K562 (cell line): ENCODE data around the gene BTNL8. TPM values are rescaled to one million over a fixed set of nuclear protein-coding genes. Genes with fewer than 3 reads are reported as not detected.

Experiments used
- GABPB2 ChIP-seq: fragments of 250-450 bp; sonication (Bioruptor Pico); conservative IDR thresholded peaks from 2 replicates; pipeline ENCODE4 v1.5.1; 2021; ENCODE audit warnings: mild to moderate bottlenecking
- HLTF ChIP-seq: fragments of 450-650 bp; IDR thresholded peaks from 2 replicates; pipeline ENCODE4 v1.6.1; 2016
- MAFK ChIP-seq: IDR thresholded peaks from 2 replicates; pipeline ENCODE4 v1.6.1; 2011; ENCODE audit warnings: low read length, improper control_type of control experiment
- MAZ ChIP-seq, 2 experiments: fragments of 450-650 bp in 1 of 2; sonication (generic) in 1 of 2; formaldehyde crosslinking; IDR thresholded peaks in 1 of 2; conservative IDR thresholded peaks in 1 of 2; 2 replicates each; pipeline versions ENCODE4 v1.4.0 to v1.5.0; 2020; ENCODE audit warnings: mild to moderate bottlenecking in 1 of 2, missing genetic modification reagents in 1 of 2
- NEUROD1 ChIP-seq: fragments of 150-350 bp; IDR thresholded peaks from 2 replicates; pipeline ENCODE4 v1.6.1; 2014; ENCODE audit warnings: borderline replicate concordance, low read length, low read depth; ENCODE audit not compliant: partially characterized antibody
- PHB2 ChIP-seq: fragments of 450-650 bp; IDR thresholded peaks from 2 replicates; pipeline ENCODE4 v1.6.1; 2017; ENCODE audit warnings: low read depth
- POLR2G ChIP-seq: fragments of 200-400 bp; formaldehyde crosslinking; IDR thresholded peaks from 2 replicates; pipeline ENCODE4 v1.6.1; 2017; ENCODE audit warnings: low read depth, mild to moderate bottlenecking, antibody characterized with exemption, low read length, moderate library complexity
- SIX5 ChIP-seq, 2 experiments: IDR thresholded peaks; 2 replicates each; pipeline ENCODE4 v1.6.1; 2011; ENCODE audit warnings: low read length in 2 of 2, borderline replicate concordance in 1 of 2, low read depth in 1 of 2, mild to moderate bottlenecking in 1 of 2, moderate library complexity in 1 of 2; ENCODE audit not compliant: insufficient read depth in 1 of 2
- SNRNP70 ChIP-seq: fragments of 200-400 bp; formaldehyde crosslinking; optimal IDR thresholded peaks from 2 replicates; pipeline ENCODE3; 2017; ENCODE audit warnings: low read depth, low read length
- ZBTB12 ChIP-seq: fragments of 250-450 bp; sonication (Bioruptor Pico); IDR thresholded peaks from 2 replicates; pipeline ENCODE4 v1.4.0; 2020
- ZKSCAN8 ChIP-seq: fragments of 200-800 bp; sonication (Bioruptor generic); IDR thresholded peaks from 2 replicates; pipeline ENCODE4 v1.6.1; 2016; ENCODE audit warnings: missing genetic modification characterization, missing compliant biosample characterization
- polyA plus RNA-seq, 8 experiments: library from polyadenylated mRNA; depleted of rRNA in 4 of 8; stranded (reverse) in 5 of 8; unstranded in 3 of 8; fragments of >200 nt; fragmentation: Nextera tagmentation in 2 of 8; fragmentation: Illumina TruSeq in 1 of 8; extraction: Ambion mirVana in 2 of 8; extraction: Trizol in 1 of 8; gene quantifications; 2 replicates each; pipeline versions ENCODE4 v1.2.1 to v1.2.3, GENCODE V29; 2011 to 2014; ENCODE audit warnings: inconsistent platforms in 1 of 8, missing spikeins in 1 of 8
- total RNA-seq, 7 experiments: library from RNA; depleted of rRNA in 6 of 7; stranded (reverse); fragments of >200 nt in 6 of 7; fragmentation: Illumina TruSeq in 2 of 7; extraction: Trizol in 2 of 7; gene quantifications; 2 replicates each; pipeline versions ENCODE4 v1.2.1 to v1.2.3, GENCODE V29; 2011 to 2021; ENCODE audit warnings: low replicate concordance in 1 of 7
- TF ChIP-seq, protein P1 (sequence below): sonication (generic); formaldehyde crosslinking; IDR thresholded peaks from 2 replicates; pipeline ENCODE4 v1.8.0; 2022; ENCODE audit warnings: mild to moderate bottlenecking, missing genetic modification reagents
- TF ChIP-seq, protein P2 (sequence below): fragments of 200-400 bp; formaldehyde crosslinking; IDR thresholded peaks from 2 replicates; pipeline ENCODE4 v1.6.1; 2017; ENCODE audit warnings: mild to moderate bottlenecking, low read depth, low read length, moderate library complexity
- TF ChIP-seq, protein P3 (sequence below): fragments of 450-650 bp; IDR thresholded peaks from 2 replicates; pipeline ENCODE4 v1.6.1; 2017; ENCODE audit warnings: antibody characterized with exemption, mild to moderate bottlenecking
- TF ChIP-seq, protein P4 (sequence below): fragments of 450-650 bp; IDR thresholded peaks from 2 replicates; pipeline ENCODE4 v1.6.1; 2016; ENCODE audit warnings: antibody characterized with exemption

Gene BTNL8
- total and polyA plus RNA-seq, 9 of the 15 experiments (the other 6 are each of a cell fraction or from before 2014, with no cell fraction given) = 0.04 to 0.18 (median 0.07) TPM; not detected in 6

DNA sequence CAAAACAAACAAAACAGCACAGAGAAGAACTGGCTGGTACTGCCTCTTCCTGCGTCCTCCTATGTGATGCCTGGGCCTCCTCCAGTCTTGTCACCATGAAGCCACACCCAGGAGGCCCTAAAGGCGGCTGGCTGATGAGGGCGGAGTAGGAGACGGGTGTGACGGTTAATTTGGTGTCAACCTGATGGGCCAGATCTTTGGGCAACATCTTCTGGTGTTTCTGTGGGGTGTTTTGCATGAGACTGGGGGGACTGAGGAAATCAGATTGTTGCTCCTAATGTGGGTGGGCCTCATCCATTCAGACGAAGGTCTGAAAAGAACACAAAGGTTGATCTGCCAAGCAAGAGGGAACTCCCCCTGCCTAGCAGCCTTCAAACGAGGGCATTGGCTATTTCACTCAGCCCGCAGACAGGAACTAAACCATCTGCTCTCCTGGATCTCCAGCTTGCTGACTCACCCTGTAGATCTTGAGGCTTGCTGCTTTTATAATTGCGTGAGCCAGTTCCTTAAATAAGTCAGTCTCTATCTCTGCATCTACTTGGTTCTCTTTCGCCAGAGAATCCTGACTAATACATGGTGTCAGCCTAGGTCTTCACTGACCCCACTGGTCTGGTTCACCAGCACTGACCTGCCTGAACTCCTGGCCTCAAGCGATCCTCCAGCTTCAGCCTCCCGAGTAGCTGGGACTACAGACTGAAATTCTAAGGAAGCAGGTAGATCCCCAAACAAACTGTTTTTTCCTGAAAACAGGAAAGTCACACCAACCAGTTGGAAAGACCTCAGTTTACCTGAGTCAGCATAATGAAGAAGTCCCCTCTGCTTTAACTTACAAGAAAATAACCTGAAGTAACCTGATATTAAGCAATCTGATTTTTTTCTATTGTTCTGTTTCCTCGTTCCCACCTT lies 25.1 kb upstream of the BTNL8 start (continued):
- TF ChIP-seq, protein P1, sequence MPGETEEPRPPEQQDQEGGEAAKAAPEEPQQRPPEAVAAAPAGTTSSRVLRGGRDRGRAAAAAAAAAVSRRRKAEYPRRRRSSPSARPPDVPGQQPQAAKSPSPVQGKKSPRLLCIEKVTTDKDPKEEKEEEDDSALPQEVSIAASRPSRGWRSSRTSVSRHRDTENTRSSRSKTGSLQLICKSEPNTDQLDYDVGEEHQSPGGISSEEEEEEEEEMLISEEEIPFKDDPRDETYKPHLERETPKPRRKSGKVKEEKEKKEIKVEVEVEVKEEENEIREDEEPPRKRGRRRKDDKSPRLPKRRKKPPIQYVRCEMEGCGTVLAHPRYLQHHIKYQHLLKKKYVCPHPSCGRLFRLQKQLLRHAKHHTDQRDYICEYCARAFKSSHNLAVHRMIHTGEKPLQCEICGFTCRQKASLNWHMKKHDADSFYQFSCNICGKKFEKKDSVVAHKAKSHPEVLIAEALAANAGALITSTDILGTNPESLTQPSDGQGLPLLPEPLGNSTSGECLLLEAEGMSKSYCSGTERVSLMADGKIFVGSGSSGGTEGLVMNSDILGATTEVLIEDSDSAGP (CRISPR knock-in tag) = no peak
- TF ChIP-seq, protein P2, sequence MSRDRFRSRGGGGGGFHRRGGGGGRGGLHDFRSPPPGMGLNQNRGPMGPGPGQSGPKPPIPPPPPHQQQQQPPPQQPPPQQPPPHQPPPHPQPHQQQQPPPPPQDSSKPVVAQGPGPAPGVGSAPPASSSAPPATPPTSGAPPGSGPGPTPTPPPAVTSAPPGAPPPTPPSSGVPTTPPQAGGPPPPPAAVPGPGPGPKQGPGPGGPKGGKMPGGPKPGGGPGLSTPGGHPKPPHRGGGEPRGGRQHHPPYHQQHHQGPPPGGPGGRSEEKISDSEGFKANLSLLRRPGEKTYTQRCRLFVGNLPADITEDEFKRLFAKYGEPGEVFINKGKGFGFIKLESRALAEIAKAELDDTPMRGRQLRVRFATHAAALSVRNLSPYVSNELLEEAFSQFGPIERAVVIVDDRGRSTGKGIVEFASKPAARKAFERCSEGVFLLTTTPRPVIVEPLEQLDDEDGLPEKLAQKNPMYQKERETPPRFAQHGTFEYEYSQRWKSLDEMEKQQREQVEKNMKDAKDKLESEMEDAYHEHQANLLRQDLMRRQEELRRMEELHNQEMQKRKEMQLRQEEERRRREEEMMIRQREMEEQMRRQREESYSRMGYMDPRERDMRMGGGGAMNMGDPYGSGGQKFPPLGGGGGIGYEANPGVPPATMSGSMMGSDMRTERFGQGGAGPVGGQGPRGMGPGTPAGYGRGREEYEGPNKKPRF = no peak
- TF ChIP-seq HLTF (no peak), ZBTB12 (no peak), MAZ (CRISPR knock-in tag; conservative IDR thresholded peaks at IDR 0.05 in 1 of 2, IDR thresholded peaks at IDR 0.05 in 1 of 2) (0 out of 4 replicates have a peak, but pooled peaks of 1 of the 2 experiments have one; percentile 53), MAFK (peak; percentile 98), PHB2 (no peak), NEUROD1 (no peak), SIX5 (IDR thresholded peaks at IDR 0.05; ENCODE audit: borderline replicate concordance in 1 of 2, insufficient read depth in 1 of 2, low read depth in 1 of 2, low read length in 2 of 2) (no peak), ZKSCAN8 (CRISPR knock-in tag) (no peak), SNRNP70 (no peak), POLR2G (no peak; the same call in 1 of the 2 replicates), GABPB2 (CRISPR knock-in tag) (no peak)
- TF ChIP-seq, protein P3, sequence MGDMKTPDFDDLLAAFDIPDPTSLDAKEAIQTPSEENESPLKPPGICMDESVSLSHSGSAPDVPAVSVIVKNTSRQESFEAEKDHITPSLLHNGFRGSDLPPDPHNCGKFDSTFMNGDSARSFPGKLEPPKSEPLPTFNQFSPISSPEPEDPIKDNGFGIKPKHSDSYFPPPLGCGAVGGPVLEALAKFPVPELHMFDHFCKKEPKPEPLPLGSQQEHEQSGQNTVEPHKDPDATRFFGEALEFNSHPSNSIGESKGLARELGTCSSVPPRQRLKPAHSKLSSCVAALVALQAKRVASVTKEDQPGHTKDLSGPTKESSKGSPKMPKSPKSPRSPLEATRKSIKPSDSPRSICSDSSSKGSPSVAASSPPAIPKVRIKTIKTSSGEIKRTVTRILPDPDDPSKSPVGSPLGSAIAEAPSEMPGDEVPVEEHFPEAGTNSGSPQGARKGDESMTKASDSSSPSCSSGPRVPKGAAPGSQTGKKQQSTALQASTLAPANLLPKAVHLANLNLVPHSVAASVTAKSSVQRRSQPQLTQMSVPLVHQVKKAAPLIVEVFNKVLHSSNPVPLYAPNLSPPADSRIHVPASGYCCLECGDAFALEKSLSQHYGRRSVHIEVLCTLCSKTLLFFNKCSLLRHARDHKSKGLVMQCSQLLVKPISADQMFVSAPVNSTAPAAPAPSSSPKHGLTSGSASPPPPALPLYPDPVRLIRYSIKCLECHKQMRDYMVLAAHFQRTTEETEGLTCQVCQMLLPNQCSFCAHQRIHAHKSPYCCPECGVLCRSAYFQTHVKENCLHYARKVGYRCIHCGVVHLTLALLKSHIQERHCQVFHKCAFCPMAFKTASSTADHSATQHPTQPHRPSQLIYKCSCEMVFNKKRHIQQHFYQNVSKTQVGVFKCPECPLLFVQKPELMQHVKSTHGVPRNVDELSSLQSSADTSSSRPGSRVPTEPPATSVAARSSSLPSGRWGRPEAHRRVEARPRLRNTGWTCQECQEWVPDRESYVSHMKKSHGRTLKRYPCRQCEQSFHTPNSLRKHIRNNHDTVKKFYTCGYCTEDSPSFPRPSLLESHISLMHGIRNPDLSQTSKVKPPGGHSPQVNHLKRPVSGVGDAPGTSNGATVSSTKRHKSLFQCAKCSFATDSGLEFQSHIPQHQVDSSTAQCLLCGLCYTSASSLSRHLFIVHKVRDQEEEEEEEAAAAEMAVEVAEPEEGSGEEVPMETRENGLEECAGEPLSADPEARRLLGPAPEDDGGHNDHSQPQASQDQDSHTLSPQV = peak; percentile 96
- TF ChIP-seq, protein P4, sequence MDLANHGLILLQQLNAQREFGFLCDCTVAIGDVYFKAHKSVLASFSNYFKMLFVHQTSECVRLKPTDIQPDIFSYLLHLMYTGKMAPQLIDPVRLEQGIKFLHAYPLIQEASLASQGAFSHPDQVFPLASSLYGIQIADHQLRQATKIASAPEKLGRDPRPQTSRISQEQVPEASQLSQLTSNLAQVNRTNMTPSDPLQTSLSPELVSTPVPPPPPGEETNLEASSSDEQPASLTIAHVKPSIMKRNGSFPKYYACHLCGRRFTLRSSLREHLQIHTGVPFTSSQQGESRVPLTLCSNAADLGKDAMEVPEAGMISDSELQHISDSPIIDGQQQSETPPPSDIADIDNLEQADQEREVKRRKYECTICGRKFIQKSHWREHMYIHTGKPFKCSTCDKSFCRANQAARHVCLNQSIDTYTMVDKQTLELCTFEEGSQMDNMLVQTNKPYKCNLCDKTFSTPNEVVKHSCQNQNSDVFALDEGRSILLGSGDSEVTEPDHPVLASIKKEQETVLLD = no peak
